HepG2 (cell line): ENCODE data around the gene JAGN1. TPM values are rescaled to one million over a fixed set of nuclear protein-coding genes. Genes with fewer than 3 reads are reported as not detected.

ENCODE experiments used
- ATAC-seq: fragments of 200-7000 bp; cut with Tn5 transposase; 3 replicates; pipeline ENCODE4 v1.9.1; 2020; ENCODE audit warnings: mild to moderate bottlenecking, moderate library complexity
- BruUV-seq: library from RNA; stranded (reverse); fragments of 400-500 nt; replicated peaks from 2 replicates; lab custom pipeline; 2021; lab: Mats Ljungman, UMichigan
- CTCF ChIA-PET: fragments of 300-600 bp; formaldehyde crosslinking; extraction: SDS; loops from one replicate; lab custom pipeline; 2021; ENCODE audit warnings: low total read pairs, inconsistent platforms, low intra/inter-chr PET ratio; lab: Yijun Ruan, JAX
- POLR2A ChIA-PET: fragments of 350-600 bp; sonication (Branson Sonifier 250); formaldehyde crosslinking; loops from one replicate; lab custom pipeline; 2020; ENCODE audit warnings: antibody characterized with exemption, inconsistent platforms; lab: Yijun Ruan, JAX
- DNase-seq: peaks from one replicate; pipeline ENCODE4 v3.0.0-alpha.2; 2015; ENCODE audit warnings: low spot score
- FAIRE-seq: peaks from 3 replicates; lab custom pipeline; 2011; peaks lifted over from hg19 to GRCh38; lab: Jason Lieb, UNC
- H2AFZ ChIP-seq: one replicate; pipeline ENCODE4 v1.6.1; 2011; ENCODE audit warnings: low read length, inconsistent platforms
- H3K27ac ChIP-seq: fragments of 300-600 bp; 3 replicates; pipeline ENCODE4 v1.8.0; 2011; ENCODE audit warnings: mixed run types, mild to moderate bottlenecking, mixed read lengths, low read length, inconsistent platforms; ENCODE audit not compliant: insufficient read depth; ENCODE audit errors: extremely low read length
- H3K27me3 ChIP-seq, 2 experiments: fragments of 200-600 bp in 1 of 2; 2 replicates in 1 of 2; 3 replicates in 1 of 2; pipeline versions ENCODE4 v1.6.0 to v1.8.0; 2011; ENCODE audit warnings: low read length in 2 of 2, mild to moderate bottlenecking in 2 of 2, moderate library complexity in 2 of 2, inconsistent platforms in 1 of 2; ENCODE audit not compliant: insufficient read depth in 2 of 2, control insufficient read depth in 1 of 2
- H3K36me3 ChIP-seq, 2 experiments: fragments of 200-600 bp in 1 of 2; replicated peaks in 1 of 2; 2 replicates in 1 of 2; 3 replicates in 1 of 2; pipeline versions ENCODE4 v1.5.1 to v1.8.0; 2011; ENCODE audit warnings: low read length in 2 of 2, inconsistent platforms in 1 of 2; ENCODE audit not compliant: insufficient read depth in 2 of 2, control insufficient read depth in 1 of 2
- H3K4me1 ChIP-seq: 2 replicates; pipeline ENCODE4 v1.5.1; 2012; ENCODE audit warnings: low read length, inconsistent platforms; ENCODE audit not compliant: insufficient read depth
- H3K4me2 ChIP-seq: 2 replicates; pipeline ENCODE4 v1.6.0; 2011; ENCODE audit warnings: low read depth, low read length, inconsistent platforms
- H3K4me3 ChIP-seq, 3 experiments: fragments of 200-600 bp in 1 of 3; sonication (generic), shearing (Covaris generic) in 1 of 3; replicated peaks in 1 of 3; 2 replicates each; pipeline ENCODE4 v1.5.1; 2011 to 2016; ENCODE audit warnings: low read length in 3 of 3, inconsistent platforms in 2 of 3, low read depth in 2 of 3, mild to moderate bottlenecking in 2 of 3, control low read depth in 1 of 3, mixed read lengths in 1 of 3; ENCODE audit not compliant: insufficient read depth in 1 of 3
- H3K79me2 ChIP-seq: one replicate; pipeline ENCODE4 v1.6.1; 2011; ENCODE audit warnings: low read length, inconsistent platforms; ENCODE audit not compliant: insufficient read depth
- H3K9ac ChIP-seq: 2 replicates; pipeline ENCODE4 v1.6.0; 2011; ENCODE audit warnings: mild to moderate bottlenecking, low read depth, low read length, inconsistent platforms; ENCODE audit not compliant: insufficient read depth
- H3K9me3 ChIP-seq: 2 replicates; pipeline ENCODE4 v1.5.1; 2012; ENCODE audit warnings: mild to moderate bottlenecking, low read length
- H4K20me1 ChIP-seq: 2 replicates; pipeline ENCODE4 v1.6.0; 2011; ENCODE audit warnings: inconsistent platforms, mild to moderate bottlenecking, low read length, moderate library complexity; ENCODE audit not compliant: insufficient read depth
- CREB3 ChIP-seq: sonication (generic); formaldehyde crosslinking; IDR thresholded peaks from 2 replicates; pipeline ENCODE4 v1.5.0; 2020; ENCODE audit warnings: missing genetic modification reagents
- IKZF5 ChIP-seq: IDR thresholded peaks from 2 replicates; pipeline ENCODE4 v1.6.1; 2018; ENCODE audit warnings: missing genetic modification reagents, mild to moderate bottlenecking, missing compliant biosample characterization
- MIER3 ChIP-seq: IDR thresholded peaks from 2 replicates; pipeline ENCODE4 v1.6.1; 2016; ENCODE audit warnings: missing compliant biosample characterization, borderline replicate concordance
- MTF2 ChIP-seq: sonication (generic); formaldehyde crosslinking; IDR thresholded peaks from 2 replicates; pipeline ENCODE4 v1.5.0; 2020; ENCODE audit warnings: missing genetic modification reagents, borderline replicate concordance
- MYC ChIP-seq: sonication (generic); formaldehyde crosslinking; IDR thresholded peaks from 2 replicates; pipeline ENCODE4 v1.9.0; 2021; ENCODE audit warnings: missing genetic modification reagents, borderline replicate concordance
- NKX3-1 ChIP-seq: sonication (generic); formaldehyde crosslinking; IDR thresholded peaks from 2 replicates; pipeline ENCODE4 v1.5.0; 2020; ENCODE audit warnings: missing genetic modification reagents
- POGZ ChIP-seq: sonication (generic); formaldehyde crosslinking; IDR thresholded peaks from 2 replicates; pipeline ENCODE4 v1.4.0; 2020; ENCODE audit warnings: mild to moderate bottlenecking, missing genetic modification reagents
- STAG1 ChIP-seq: sonication (generic); formaldehyde crosslinking; IDR thresholded peaks from 2 replicates; pipeline ENCODE4 v1.4.0; 2020; ENCODE audit warnings: missing genetic modification reagents
- ZBTB42 ChIP-seq: sonication (generic); formaldehyde crosslinking; IDR thresholded peaks from 2 replicates; pipeline ENCODE4 v1.5.0; 2020; ENCODE audit warnings: mild to moderate bottlenecking, missing genetic modification reagents
- ZFP90 ChIP-seq: sonication (generic); formaldehyde crosslinking; IDR thresholded peaks from 2 replicates; pipeline ENCODE4 v1.8.0; 2022; ENCODE audit warnings: missing genetic modification reagents, mild to moderate bottlenecking, inconsistent platforms, borderline replicate concordance
- ZNF142 ChIP-seq: sonication (generic); formaldehyde crosslinking; IDR thresholded peaks from 2 replicates; pipeline ENCODE4 v1.4.0; 2020; ENCODE audit warnings: missing genetic modification reagents
- ZNF260 ChIP-seq: sonication (generic); formaldehyde crosslinking; IDR thresholded peaks from 2 replicates; pipeline ENCODE4 v1.4.0; 2020; ENCODE audit warnings: missing genetic modification reagents, low read depth, mild to moderate bottlenecking, borderline replicate concordance
- ZNF607 ChIP-seq: sonication (generic); formaldehyde crosslinking; IDR thresholded peaks from 2 replicates; pipeline ENCODE4 v1.5.1; 2020; ENCODE audit warnings: missing genetic modification reagents, mild to moderate bottlenecking, borderline replicate concordance
- WGBS: methylation state at CpG from one replicate; pipeline ENCODE4 v1.1.6; 2017; ENCODE audit warnings: low lambda C conversion rate; 5-methylcytosine and 5-hydroxymethylcytosine counted together
- in situ Hi-C: cut with HindIII; loops from 2 replicates; pipeline ENCODE4 v1.10.0; 2017; ENCODE audit warnings: low pct_unique_long_range_greater_than_20kb; ENCODE audit not compliant: extremely low pct_ligation_motif_present
- intact Hi-C: fragments of 100-400 bp; cut with micrococcal nuclease; formaldehyde crosslinking; loops from one replicate; pipeline ENCODE4 v1.10.0; 2022; ENCODE audit not compliant: unreplicated experiment
- polyA plus RNA-seq, 8 experiments: library from polyadenylated mRNA; depleted of rRNA in 3 of 8; stranded (reverse) in 7 of 8; unstranded in 1 of 8; fragments of >200 nt; fragmentation: Illumina TruSeq in 4 of 8; extraction: Trizol in 4 of 8; gene quantifications; 2 replicates each; pipeline versions ENCODE4 v1.2.1 to v1.2.3, GENCODE V29; 2011 to 2016; ENCODE audit warnings: low read depth in 4 of 8, missing spikeins in 1 of 8, mixed read lengths in 1 of 8; ENCODE audit not compliant: insufficient read depth in 1 of 8
- total RNA-seq, 5 experiments: library from RNA; depleted of rRNA; stranded (reverse); fragments of >200 nt; fragmentation: Illumina TruSeq; extraction: Trizol; gene quantifications; 2 replicates each; pipeline ENCODE4 v1.2.3, GENCODE V29; 2016; ENCODE audit warnings: low read depth in 1 of 5

Gene JAGN1
- total and polyA plus RNA-seq, 2 of the 13 experiments (the other 11 are each of a cell fraction or from before 2014, with no cell fraction given) = 49.9 to 50.9 TPM

GRCh38 chr3:9916346-9916733, 25.9 kb downstream of the JAGN1 start:
- H3K36me3 ChIP-seq = peaks cover 3 to 9% of the 10 kb centered on the region in 2 experiments; a peak in 3 of 5 replicates
- WGBS = 21% methylated on average over 6 of the region's 7 CpGs
- peak overlapping the region; percentile 100 for H3K4me2 ChIP-seq
- TF ChIP-seq MYC (CRISPR knock-in tag) (peak; percentile 42; the same call in 1 of the 2 replicates), MIER3 (CRISPR knock-in tag) (no peak), ZNF260 (no peak), ZBTB42 (CRISPR knock-in tag) (no peak), POGZ (0 out of 2 replicates have a peak, but pooled peaks have one; percentile 8), ZNF142 (0 out of 2 replicates have a peak, but pooled peaks have one; percentile 38), ZFP90 (CRISPR knock-in tag) (0 out of 2 replicates have a peak, but pooled peaks have one; percentile 54), CREB3 (CRISPR knock-in tag) (peak; percentile 43; the same call in 1 of the 2 replicates), MTF2 (CRISPR knock-in tag) (0 out of 2 replicates have a peak, but pooled peaks have one; percentile 10), ZNF607 (no peak), IKZF5 (CRISPR knock-in tag) (0 out of 2 replicates have a peak, but pooled peaks have one; percentile 2), NKX3-1 (CRISPR knock-in tag) (0 out of 2 replicates have a peak, but pooled peaks have one; percentile 16), STAG1 (CRISPR knock-in tag) (0 out of 2 replicates have a peak, but pooled peaks have one; percentile 0)
- in situ Hi-C loops (no loop called here), intact Hi-C loops (loop anchor here (5.0 kb wide), 1 partner anchor 39 kb away; no protein-coding TSS in a partner anchor)
- H3K4me3 ChIP-seq = peak overlapping the region; percentile 55 to 86 (median 83)
- DNase-seq (no peak), FAIRE-seq (no peak), ATAC-seq (peak; percentile 7)
- H3K9me3 ChIP-seq = no peaks in the 10 kb centered on the region
- CTCF ChIA-PET = interaction anchor here (2.1 kb wide), 1 partner anchor 54 kb away, joined by 14 read pairs; no protein-coding TSS in a partner anchor
- peaks cover 3% of the 10 kb centered on the region for H3K79me2 ChIP-seq
- H3K27me3 ChIP-seq = no peaks in the 10 kb centered on the region
- no peak overlapping the region for H2AFZ ChIP-seq
- H3K27ac ChIP-seq = peak overlapping the region; percentile 71
- peaks cover 38% of the 10 kb centered on the region for H3K4me1 ChIP-seq
- POLR2A ChIA-PET = interaction anchor here (0.7 to 9.0 kb wide), 20 partner anchors 9 to 332 kb away, joined by 3 to 298 read pairs (median 4); partner anchors contain the start of genes ARPC4, CAMK1, CIDEC and CRELD1
- peak overlapping the region; percentile 80 for H3K9ac ChIP-seq
- BruUV-seq = TSS peak; percentile 33
- no peaks in the 10 kb centered on the region for H4K20me1 ChIP-seq
